Brain pericyte (primary cell): ENCODE results near the gene PHF1.

Experiments used
- DNase-seq: peaks from one replicate; pipeline ENCODE4 v3.0.0-alpha.2; 2012; ENCODE audit warnings: low read depth, low spot score

The PHF1 gene

DNA sequence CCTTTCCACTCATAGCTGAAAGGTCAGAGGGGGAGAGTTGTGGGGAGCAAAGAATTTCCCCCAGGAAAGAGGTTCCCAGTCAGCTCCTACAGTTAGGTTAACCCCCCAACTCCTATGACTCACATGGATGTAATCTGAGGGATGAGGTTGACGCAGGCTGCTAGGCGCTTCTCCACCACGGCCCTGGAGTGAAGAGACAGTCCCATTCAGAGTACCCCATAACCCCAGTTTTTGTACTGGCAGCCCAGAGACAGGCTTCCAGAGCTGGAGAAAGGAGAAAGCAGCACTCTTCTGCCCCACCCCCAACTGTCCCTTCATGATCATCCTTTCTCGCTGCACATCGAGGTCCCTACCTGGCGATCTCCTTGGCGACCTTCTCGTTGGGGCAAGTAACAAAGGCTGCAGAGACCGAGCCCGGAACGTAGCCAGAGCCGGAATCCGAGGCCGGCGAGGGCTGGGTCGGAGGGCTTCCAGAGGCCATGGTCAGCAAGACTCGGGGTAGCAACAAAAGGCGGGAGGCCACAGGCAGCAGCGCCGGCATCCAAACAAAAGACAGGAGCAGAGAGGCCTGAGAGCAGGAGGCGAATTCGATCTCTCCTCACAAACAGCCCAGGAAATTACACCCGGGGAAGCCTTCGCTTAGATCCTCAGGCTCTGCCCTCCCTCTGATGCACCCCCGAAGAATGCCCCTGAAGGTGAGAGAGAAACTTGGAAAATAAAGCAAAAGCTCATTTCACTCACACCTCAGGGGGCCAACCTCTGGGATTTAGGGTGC lies 6.5 kb downstream of the PHF1 start:
- no peak for DNase-seq

DNA sequence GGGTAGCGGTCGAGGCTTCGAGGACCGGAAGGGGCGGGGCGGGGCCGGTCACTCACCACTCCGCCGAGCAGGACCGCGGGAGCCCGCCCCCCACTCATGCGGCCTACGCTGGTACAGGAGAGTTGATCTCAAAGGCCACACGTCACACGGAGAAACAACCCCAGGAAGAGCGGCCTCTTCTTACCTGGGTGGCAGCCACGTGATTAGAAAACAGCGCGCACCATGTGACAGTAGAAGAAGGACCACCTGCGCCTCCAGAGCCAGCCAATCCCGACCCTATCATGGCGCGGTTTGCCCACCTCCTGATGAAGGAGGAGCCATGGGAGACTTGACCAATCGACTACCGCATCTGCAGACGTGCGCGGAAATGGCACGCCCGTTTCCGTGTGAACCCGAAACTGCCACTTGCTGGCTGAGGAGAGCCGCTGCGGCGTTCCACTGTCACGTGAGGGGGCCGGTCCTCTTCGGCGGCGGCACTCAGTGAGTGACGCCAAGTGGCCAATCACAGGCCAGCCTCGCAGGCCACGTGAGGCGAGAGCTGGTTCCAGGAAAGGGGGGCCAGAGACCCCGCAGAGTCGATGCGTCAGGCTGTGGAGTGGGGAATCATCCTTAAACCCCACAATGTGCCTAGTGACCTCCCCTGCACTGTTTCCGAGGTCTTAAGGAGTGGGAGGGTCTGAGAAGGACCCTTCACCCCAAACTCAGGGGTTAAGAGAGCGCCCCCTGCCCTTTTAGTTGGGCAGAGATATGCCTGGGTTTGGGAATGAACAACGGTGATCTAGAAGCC lies 7.3 kb downstream of the PHF1 start, which contains the start of gene CUTA:
CUTA (minus strand) TSS at position 205 of the 787 bp plus-strand sequence; CDS start at position 98, 107 bp downstream.
- DNase-seq: peak; percentile 100

DNA sequence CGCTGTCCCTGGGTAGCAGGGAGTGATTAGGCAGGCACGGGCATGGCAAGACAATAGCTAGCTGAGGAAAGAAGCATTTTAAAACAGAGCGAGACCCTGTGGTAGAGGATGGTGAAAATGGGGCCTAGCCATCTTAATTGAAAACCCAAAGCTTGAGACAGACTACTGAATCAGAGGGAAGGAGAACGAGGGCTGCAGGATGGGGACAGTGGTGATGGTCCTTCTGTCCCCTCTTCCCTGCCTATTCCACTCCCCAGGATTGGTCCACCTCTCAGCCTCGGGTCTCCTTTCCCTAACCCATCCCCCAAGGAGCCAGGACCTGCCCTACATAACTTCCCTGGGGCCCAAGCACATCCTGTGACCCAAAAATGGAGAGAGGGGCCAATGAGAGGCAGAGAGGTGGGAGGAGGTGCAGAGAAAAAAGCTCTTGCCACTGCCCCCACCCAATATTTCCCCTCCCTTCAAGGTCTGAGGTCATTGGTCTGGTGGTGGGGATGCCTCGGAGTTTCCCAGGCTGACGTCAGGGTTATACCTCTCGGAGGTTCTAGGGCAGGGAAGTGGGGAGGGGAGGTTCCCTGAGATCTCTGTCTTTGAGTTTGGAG lies 8.0 kb downstream of the PHF1 start:
- DNase-seq: no peak

DNA sequence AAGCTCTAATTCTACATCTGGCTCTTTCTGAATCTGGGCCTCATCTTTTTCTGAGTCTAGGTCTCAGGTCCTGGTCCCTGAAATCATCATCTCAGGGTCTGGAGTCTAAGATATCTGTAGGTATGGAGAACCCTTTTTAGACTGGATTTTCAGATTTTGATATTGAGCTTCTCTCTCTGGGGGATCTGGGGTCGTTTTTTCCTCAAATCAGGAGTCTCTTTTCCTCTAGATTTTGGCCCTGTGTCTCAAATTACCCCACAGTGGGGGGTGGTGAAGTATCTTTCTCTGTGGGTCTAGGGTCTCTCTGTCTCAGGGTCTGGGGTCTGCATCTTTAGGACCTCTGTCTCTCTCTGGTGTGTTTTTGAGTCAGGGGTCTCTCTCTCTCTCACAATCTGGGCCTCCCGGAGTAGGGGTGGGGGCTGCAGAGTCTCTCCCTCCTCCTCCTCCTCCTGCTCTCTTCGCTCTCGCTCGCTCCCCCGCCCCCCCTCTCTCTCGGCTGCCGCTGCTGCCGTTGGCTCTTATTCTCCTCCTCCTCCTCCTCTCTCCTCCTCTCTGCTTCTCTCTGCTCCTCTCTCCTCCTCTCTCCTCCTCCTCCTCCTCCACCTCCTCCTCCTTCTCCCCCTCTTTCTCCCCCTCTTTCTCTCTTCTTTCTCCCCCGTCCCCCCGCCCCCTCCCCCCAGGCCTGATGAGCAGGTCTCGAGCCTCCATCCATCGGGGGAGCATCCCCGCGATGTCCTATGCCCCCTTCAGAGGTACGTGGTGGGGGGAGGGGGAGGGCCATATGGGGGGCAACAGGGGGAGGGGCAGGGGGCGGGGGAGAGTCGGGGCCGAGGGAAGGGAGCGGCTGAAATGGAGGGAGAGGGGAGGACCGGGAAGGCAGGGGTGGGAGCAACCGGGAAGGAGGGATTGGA lies 9.0 kb downstream of the PHF1 start, which contains the start of gene SYNGAP1:
SYNGAP1 (plus strand) TSS at position 486 of the 911 bp plus-strand sequence; CDS start at position 686, 200 bp downstream.
- no peak for DNase-seq

DNA sequence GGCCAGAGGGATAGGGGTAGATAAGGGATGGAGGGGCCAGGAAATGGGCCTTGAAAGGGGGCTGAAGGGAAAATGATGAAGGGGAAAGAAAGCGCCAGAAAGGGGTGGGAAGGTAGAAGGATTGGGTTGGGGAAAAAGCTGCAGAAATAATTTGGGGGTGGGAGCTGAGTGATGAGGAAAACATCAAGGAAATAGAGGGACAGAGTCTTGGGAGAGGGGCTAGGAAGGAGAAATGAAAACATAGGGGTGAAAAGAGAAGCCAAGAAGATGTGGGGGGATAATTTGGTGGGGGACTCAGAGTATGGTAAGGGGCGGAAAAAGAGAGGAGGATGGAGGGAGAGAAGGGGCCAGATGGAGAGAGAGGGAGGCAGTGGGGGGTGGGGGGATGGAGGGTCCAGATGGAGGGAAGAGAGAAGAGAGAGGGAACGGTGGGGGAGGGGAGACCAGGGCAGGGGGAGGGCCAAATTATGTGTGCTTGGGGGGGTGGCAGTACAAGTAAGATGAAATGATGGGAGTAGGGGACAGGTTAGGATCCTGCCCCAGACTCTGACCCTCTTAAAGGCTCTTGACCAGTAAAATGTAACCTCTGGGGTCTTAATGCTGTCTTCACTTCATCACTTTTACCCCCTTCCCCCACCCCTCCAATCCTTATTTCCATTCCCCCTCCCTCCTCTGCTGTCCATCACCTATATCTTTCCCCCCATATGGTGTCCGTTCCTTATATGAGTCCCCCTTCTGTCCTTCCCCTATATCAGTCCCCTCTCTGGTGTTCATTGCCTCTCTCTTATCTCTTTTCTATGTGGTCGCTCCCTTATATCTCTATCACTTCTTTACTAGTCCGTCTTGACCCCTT lies 9.9 kb downstream of the PHF1 start:
- no peak for DNase-seq

DNA sequence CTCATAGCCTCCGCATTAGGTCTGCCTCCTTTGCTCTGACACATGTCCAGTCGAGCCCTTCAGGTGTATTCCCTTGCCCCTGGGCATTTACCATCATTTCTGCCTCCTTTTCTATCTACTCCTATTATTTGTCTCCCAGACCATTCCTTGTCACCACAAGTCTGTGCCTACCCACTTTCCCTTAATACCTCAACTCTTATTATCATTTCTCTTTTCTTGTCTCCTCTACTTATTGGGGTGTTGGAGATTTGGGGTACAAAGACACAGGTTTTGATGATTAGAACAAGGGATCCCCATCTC lies 10.5 kb downstream of the PHF1 start:
- DNase-seq: no peak

DNA sequence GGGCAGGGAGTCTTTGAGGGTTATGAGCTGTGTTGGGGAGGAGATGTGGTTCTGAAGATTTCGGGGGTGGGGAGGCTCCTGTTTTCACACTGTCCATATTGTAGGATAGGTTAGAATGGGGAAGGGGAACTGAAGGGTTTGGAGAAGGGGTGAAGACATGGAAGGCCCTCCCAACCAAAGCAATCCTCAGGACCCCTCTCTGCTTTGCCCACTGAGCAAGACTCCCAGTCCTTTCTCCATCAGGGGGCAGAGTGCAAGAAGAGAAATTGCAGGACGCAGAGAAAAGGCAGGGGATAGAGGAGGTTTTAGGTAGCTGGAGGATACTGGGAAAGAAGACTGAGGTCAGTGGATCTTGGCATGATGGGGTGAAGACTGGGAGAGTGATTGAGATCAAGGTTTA lies 13.0 kb downstream of the PHF1 start:
- DNase-seq: no peak

DNA sequence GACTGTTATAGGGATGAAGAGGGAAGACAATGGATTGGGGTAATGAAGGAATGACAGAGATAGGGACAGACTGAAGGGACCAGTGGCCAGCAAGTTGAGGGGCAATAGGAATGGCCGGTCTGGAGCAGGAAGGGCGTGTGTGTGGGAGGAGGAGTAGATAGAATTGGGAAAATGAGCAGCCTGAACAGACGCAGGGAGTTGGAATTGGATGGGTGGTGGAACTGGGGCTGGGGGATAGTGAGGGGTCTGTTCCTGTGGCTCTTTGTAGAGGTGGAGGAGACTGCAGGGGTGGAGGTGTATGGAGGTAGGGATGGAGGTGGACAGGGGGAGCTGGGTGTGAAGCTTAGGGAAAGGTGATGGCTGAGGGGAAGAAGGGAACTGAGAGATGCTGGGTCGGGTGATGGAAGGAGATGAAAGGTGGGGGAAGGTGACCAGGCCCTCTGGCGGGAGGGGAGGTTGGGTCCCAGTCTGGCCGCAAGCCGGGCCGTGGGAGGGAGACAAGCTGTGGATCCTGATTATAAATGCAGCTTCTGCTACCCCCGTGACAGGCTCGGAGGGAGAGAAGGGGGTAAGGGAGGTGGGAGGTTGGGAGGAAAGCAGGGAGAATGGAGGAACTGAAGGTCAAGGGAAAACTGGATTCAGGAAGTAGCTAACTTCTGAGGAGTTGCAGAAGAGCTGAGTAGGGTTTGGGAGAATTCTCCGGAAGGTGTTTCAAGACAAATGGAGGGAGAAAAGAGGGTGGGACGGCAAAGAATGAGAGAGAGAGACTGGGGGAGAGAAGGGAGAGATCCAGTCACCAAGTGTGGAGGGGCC lies 14.2 kb downstream of the PHF1 start:
- DNase-seq: no peak

DNA sequence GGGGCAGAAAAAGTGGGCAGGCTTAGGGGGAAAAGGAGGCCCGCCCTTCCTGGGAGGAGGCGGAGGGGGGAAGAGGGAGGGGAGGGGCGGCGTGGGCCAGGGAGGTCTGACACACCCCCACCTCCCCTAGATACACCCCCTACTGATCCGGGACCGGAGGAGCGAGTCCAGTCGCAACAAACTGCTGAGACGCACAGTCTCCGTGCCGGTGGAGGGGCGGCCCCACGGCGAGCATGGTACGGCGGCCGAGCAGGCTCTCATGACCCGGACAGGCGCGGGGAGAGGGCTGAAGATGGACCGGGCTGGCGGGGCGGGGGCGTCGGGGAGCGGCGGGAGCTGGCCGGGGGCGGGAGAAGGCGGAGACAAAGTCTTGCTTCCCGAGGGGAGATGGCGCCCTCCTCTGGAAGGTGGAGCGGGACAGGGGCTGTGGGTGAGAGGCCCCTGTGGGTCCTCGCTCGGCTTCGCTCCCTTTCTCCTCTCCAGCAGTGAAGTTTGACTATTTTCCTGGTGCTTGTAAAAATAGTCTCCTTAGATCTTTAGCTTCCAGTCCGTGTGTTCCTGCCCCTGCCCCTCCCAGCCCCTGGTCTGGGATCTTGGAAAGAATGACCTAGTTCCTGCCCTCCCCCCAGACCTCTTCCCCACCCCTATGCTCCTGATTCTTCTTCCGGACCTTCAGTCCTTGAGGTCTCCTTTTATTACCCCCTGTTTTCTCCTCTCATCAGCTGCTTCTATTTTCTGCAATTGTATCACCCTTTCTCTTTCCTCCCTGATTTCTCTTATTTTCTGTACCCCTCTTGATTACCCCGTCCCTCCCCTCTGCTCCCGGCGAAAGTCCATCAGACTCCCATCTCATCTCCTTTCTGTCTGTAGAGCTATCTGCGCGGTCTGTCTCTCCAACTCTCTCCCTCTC lies 15.1 kb downstream of the PHF1 start:
- DNase-seq: peak; percentile 34

DNA sequence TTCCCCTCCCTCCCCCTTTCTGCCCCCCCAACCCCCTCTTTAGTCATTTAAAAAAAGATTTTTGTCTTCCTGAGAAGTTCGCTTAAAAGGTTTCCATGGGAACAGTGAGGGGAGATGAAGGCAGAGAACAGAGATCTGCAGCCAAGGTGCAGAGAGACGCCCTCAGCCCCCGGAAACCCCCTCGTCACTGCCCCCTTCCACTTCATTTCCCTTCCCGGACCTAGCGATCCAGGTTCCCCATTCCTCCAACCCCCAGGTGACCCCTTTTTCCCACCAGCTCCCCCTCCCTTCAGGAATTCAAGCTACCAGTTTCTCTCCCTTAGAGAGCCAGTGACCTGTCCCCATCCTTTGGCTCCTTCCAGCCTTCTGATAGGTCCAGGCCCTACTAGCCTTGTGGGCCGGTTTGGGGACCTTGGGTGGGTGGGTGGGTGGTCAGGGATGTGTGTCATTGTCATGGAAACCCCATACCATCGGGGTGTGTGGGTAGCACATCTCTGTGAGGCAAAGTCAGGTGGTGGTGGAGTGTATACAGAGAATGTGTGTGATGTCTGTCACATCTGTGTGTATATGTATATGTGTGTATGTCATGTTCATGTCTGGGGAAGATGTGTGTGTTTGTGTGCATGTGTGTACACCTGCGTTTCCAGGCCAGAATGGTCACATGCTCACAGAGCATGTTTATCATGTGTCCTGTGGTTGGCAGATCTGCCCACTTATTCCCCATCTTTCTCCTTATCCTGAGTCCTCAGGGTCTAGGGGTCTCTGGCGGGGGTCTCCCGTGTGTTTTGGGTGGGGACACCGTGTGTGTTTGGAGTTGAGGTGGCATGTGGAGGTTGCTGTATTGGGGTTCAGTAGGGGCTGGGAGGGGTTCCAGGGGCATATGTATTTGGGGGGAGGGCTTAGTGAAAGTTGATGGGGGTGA lies 16.0 kb downstream of the PHF1 start:
- DNase-seq: no peak

DNA sequence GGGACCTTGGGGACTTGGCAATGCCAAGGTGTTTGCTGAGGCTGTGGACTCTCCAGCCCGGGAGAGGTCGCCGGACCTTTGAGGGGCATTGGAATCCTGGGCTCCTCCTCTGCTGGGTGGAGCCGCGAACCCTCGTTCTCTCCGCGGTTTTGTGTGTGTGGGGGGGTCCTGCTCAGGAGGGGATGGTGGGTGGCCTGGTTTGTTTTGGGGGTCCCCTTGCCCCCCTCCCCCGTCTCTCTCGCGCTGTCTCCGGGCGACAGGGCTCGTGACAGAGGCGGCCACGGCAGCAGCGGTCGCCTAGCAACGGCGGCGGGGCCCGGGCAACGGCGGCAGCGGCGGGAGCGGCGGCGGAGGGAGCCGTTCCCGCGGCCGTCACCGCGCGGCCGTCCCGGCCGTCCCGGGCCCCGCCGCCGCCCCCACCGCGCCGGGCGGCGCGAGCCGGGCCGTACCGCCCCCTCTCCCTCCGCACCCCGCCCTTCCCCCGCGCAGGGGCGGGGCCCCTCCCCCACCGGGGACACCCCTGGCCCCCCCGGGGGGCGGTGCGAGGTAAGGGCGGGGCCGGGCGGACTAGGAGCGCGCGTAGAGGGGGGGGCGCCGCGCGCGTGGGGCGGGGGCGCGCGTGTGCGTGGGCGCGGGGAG lies 16.9 kb downstream of the PHF1 start:
- DNase-seq: no peak

DNA sequence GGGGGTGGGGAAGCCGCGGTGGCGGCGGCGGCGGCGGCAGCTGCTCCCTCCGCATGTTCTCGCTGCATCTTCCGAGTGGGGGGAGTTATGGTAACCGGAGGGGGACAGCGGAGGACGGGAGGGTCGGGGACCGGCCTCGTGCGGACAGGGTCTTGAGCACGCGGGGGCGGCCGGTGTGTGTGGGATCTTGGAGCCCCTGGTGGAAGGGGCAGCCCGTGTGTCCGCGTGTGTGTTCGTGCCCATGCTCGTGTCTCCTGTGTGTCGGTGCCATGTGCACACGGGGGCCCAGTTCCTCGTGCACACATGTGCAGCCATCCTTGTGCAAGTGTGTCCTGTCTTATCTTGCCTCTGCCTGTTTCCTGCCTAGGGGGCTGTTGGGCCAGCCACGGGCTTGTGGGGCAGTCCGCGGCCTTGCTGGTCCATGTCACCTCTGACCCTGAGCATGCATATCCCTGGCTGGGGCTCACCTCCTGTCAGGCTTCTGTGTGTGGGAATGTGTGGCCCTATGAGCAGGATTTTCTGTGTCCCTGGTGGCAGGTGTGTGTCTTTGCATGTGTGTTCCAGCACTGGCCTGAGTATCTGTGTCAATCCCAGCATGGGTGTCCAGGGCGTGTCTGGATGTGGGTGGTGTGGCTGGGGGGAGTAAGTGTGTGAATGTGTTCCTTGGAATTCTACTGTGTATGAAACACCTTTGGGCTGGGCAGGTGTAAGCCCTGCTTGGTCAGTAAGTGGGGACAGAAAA lies 17.6 kb downstream of the PHF1 start:
- no peak for DNase-seq

DNA sequence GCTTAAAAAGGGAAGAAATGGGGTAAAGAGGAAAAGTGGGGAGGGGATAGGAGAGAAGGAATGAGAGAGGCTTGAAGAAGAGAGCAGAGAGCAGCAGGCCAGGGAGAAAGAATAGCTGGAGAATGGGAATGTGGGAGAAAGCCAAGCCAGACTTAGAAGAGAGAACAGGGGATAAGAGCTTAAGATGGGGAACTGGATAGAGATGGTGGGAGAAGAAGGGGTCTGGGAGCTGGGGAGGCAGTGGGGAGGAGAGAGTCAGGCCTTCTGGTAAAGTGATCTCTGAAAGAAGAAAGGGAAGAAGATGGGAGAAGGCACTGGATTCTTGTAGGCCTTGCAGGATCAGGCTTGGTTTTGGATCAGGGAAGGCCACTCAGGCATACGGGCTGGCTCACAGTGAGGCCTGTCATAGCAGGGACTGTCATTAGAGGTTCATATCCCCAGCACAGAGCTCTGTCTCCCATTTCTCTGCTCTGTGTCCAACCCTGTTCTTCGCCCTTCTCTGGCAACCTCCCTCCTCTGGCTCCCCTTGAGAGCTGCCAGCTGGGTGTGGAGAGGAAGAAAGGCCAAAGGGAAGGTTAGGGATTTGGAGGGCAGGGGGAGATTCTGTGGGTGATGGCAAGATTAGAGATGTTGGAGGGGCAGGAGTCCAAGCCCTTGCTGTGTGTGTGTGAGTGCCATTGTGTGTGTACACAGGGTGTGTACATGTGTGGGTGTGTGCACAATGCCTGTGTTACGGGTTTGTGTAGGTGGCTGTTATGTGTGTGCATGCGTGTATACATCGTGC lies 18.3 kb downstream of the PHF1 start:
- no peak for DNase-seq

DNA sequence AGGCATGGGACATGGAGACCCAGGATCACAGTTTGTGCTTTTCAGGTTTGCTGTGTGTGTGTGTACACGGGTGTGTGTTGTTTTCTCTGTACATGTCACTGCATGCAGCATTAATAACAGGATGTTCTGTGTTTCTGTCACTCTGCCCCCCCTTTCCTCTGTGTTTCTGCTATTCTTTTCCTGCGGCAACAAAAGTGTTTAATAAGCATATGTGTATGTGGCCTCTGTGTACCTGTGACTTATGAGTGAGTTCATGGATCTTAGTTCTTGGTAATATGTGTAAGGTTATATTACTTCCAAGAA lies 18.9 kb downstream of the PHF1 start:
- DNase-seq: no peak

DNA sequence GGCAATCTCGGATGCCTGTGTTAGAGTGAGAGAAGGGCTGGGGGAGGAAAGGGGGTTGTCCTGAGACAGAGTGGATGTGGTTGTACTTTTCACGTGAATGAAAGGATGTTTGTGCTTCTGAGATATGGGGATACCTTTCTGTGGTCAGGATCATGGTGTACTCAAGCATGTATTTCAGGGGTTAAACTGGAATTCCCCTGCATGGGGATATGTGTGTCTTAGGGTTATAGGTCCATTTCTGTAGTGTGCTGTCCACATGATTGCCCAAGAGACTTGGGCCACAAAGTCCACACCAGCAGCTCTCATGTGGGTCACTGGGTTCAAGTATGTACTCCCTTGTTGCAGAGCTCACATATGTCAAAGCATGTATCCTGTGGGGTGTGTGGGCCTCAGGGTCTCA lies 19.5 kb downstream of the PHF1 start:
- no peak for DNase-seq
